Sigmoid colon (tissue), 4 donors: Measurements from ENCODE around the gene ELF1.

Source experiments
- CTCF ChIP-seq, 4 experiments: fragments of 450-650 bp in 3 of 4; fragments of 200-600 bp in 1 of 4; IDR thresholded peaks; one replicate each; pipeline ENCODE4 v1.5.1; 2016 to 2019; ENCODE audit warnings: antibody characterized with exemption in 4 of 4, mild to moderate bottlenecking in 3 of 4, moderate library complexity in 2 of 4
- EP300 ChIP-seq, 4 donors: sonication (generic); formaldehyde crosslinking; IDR thresholded peaks; one replicate each; pipeline ENCODE4 v1.6.1; 2017; ENCODE audit warnings: antibody characterized with exemption in 4 of 4
- POLR2A ChIP-seq, 2 donors: fragments of 450-650 bp; IDR thresholded peaks; one replicate each; pipeline ENCODE4 v1.6.1; 2016; ENCODE audit warnings: antibody characterized with exemption in 2 of 2, mild to moderate bottlenecking in 2 of 2, moderate library complexity in 2 of 2
- POLR2AphosphoS5 ChIP-seq, 4 donors: sonication (generic); formaldehyde crosslinking; IDR thresholded peaks; one replicate each; pipeline ENCODE4 v1.6.1; 2017; ENCODE audit warnings: antibody characterized with exemption in 4 of 4

GRCh38 chr13:40961826-40962225 is 57.3 kb downstream of the ELF1 start:
- TF ChIP-seq POLR2A (IDR thresholded peaks at IDR 0.05) (no peak), CTCF (IDR thresholded peaks at IDR 0.05) (no peak), POLR2AphosphoS5 (IDR thresholded peaks at IDR 0.05) (no peak), EP300 (IDR thresholded peaks at IDR 0.05) (no peak)
